RWPE1 (cell line): Measurements from ENCODE around the gene HSPBP1.
A peak's percentile ranks its signal among the peaks of the same experiment; 100 is the strongest.

Experiments
- CTCF ChIA-PET: fragments of 350-600 bp; sonication (Branson Sonifier 250); formaldehyde crosslinking; extraction: SDS; loops from one replicate; lab custom pipeline; 2021; lab: Yijun Ruan, JAX
- POLR2A ChIA-PET: fragments of 400-600 bp; formaldehyde crosslinking; extraction: SDS; loops from one replicate; lab custom pipeline; 2020; ENCODE audit warnings: antibody characterized with exemption; ENCODE audit not compliant: low non-redundant PET; lab: Yijun Ruan, JAX
- DNase-seq: peaks from one replicate; pipeline ENCODE4 v3.0.0; 2012; ENCODE audit warnings: low spot score
- H3K27ac ChIP-seq: fragments of 450-650 bp; 2 replicates; pipeline ENCODE4 v1.5.1; 2017
- TF ChIP-seq, protein P1 (sequence below): fragments of 450-650 bp; conservative IDR thresholded peaks from 2 replicates; pipeline ENCODE4 v1.5.1; 2017; ENCODE audit warnings: low read depth, mild to moderate bottlenecking

HSPBP1 gene

DNA sequence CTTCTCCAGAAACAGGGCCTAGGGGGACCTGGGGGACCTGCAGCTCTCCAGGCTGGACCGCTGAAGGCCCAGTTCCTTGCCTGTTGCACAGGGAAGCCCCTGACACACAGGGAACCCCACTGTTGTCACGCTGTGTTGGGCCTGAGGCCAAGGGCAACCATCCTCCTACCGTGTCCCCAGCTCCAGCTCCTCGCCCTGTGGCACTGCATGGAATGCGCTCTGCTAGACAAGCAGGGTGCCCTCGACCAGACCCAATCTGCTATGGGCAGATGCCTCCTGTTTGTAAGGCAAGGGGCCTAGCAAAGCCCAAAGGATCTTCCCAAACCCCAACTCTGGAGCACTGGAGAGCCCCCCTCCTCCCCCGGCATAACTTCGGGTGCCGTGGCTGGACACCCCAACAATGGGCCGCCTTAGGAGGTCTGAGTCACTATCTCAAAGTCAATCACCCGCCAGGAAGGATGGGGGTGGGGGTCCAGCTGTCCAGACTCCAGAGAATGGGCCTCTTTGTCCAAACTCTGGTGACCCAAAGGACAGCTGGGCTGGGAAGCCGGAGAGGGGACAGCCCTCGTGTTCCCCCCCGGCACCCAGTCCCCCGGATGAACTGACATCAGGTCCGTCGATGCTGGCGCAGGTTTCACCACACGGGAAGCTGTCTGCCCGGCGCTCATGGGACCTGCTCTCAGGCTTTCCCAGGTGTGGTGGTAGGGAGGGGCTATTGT is 7.6 kb upstream of the HSPBP1 start:
- ChIA-PET CTCF (interaction anchor here (0.7 kb wide), 1 partner anchor 97 kb away, joined by 3 read pairs; the partner anchor contains the start of gene TMEM238), POLR2A (no interaction called here)
- DNase-seq = no peak
- H3K27ac ChIP-seq = peak overlapping the region; percentile 30
- TF ChIP-seq, protein P1, sequence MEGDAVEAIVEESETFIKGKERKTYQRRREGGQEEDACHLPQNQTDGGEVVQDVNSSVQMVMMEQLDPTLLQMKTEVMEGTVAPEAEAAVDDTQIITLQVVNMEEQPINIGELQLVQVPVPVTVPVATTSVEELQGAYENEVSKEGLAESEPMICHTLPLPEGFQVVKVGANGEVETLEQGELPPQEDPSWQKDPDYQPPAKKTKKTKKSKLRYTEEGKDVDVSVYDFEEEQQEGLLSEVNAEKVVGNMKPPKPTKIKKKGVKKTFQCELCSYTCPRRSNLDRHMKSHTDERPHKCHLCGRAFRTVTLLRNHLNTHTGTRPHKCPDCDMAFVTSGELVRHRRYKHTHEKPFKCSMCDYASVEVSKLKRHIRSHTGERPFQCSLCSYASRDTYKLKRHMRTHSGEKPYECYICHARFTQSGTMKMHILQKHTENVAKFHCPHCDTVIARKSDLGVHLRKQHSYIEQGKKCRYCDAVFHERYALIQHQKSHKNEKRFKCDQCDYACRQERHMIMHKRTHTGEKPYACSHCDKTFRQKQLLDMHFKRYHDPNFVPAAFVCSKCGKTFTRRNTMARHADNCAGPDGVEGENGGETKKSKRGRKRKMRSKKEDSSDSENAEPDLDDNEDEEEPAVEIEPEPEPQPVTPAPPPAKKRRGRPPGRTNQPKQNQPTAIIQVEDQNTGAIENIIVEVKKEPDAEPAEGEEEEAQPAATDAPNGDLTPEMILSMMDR = no peak

- ChIA-PET CTCF (no interaction called here), POLR2A (no interaction called here)
- no peak for DNase-seq
- TF ChIP-seq, protein P1 = no peak
- peak overlapping the region; percentile 71 for H3K27ac ChIP-seq
Measured at GRCh38 chr19:55285229-55285890, 5.5 kb upstream of the HSPBP1 start.

DNA sequence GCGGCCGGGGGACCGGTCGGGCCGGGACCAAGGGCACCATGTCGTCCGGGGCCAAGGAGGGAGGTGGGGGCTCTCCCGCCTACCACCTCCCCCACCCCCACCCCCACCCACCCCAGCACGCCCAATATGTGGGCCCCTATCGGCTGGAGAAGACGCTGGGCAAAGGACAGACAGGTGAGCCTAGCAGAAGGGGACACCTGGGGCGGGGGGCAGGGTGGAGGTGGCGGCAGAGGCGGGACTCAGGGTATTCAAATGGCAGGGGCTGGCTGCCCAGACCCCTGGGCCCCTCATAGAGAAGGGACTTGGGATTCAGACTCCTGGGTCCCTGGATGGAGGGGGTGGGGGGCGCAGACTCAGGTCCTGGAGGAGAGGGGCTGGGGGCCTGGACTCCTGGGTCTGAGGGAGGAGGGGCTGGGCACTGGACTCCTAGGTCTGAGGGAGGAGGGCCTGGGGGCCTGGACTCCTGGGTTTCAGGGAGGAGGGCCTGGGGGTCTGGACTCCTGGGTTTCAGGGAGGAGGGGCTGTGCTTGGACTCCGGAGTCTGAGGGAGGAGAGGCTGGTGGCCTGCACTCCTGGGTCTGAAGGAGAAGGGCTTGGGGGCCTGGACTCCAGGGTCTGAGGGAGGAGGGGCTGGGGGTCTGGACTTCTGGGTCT is 4.6 kb upstream of the HSPBP1 start:
- DNase-seq = no peak
- TF ChIP-seq, protein P1 = no peak
- POLR2A ChIA-PET = no interaction called here
- H3K27ac ChIP-seq = peak overlapping the region; percentile 71
- CTCF ChIA-PET = no interaction called here

GRCh38 chr19:55283548-55284377 is 3.9 kb upstream of the HSPBP1 start, which contains the start of gene BRSK1:
BRSK1 (plus strand) TSS chr19:55283997; CDS start chr19:55284443, 446 bp downstream.
- ChIA-PET CTCF (interaction anchor here (1.3 kb wide), 1 partner anchor 9 kb away, joined by 7 read pairs; no protein-coding TSS in a partner anchor), POLR2A (no interaction called here)
- DNase-seq = no peak
- H3K27ac ChIP-seq = peak within 1 kb of the TSS; percentile 71
- TF ChIP-seq, protein P1 = no peak

DNA sequence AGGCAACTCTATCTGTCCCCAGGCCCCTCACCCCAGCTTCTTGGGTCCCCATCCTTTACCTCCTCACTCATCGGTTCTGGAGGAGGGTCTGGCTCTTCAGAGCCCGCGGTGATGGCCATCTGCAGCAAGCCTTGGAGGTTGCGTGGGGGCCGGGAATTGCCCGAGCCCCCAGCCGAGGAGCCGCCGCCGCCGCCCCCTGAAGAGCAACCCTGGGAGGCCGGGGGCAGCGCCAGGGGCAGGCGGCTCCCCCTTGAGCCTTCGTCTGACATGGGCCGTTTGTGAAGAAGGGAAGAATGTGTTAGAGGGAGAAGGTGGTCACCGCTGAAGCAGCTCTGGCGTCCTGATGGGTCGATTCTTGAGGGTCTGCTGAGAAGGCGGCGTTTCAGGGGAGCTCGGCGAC is 570 bp downstream of the HSPBP1 start:
- peak overlapping the region; percentile 89 for H3K27ac ChIP-seq
- TF ChIP-seq, protein P1 = no peak
- DNase-seq = no peak
- CTCF ChIA-PET = no interaction called here
- POLR2A ChIA-PET = interaction anchor here (1.1 to 1.2 kb wide), 2 partner anchors 24 to 105 kb away, joined by 3 to 6 read pairs; partner anchors contain the start of gene TMEM238
